NB4 (cell line): ENCODE results near the gene TRPM6.

Source experiments
- DNase-seq: peaks from one replicate; pipeline ENCODE4 v3.0.0; 2010; ENCODE audit warnings: low read depth
- H3K4me3 ChIP-seq: one replicate; pipeline ENCODE4 v1.5.1; 2011; ENCODE audit warnings: mild to moderate bottlenecking, low read depth, low read length, moderate library complexity
- MYC ChIP-seq: IDR thresholded peaks from 2 replicates; pipeline ENCODE4 v1.6.1; 2011; ENCODE audit warnings: low read depth, low read length
- POLR2A ChIP-seq: IDR thresholded peaks from 2 replicates; pipeline ENCODE4 v1.6.1; 2011; ENCODE audit warnings: mild to moderate bottlenecking; ENCODE audit not compliant: insufficient read length; ENCODE audit errors: extremely low read depth
- TF ChIP-seq, protein P1 (sequence below): IDR thresholded peaks from one replicate; pipeline ENCODE4 v1.5.1; 2012; ENCODE audit warnings: low read depth, low read length
- TF ChIP-seq, protein P2 (sequence below): IDR thresholded peaks from 2 replicates; pipeline ENCODE4 v1.6.1; 2011; ENCODE audit warnings: low read depth, low read length

Gene TRPM6

DNA sequence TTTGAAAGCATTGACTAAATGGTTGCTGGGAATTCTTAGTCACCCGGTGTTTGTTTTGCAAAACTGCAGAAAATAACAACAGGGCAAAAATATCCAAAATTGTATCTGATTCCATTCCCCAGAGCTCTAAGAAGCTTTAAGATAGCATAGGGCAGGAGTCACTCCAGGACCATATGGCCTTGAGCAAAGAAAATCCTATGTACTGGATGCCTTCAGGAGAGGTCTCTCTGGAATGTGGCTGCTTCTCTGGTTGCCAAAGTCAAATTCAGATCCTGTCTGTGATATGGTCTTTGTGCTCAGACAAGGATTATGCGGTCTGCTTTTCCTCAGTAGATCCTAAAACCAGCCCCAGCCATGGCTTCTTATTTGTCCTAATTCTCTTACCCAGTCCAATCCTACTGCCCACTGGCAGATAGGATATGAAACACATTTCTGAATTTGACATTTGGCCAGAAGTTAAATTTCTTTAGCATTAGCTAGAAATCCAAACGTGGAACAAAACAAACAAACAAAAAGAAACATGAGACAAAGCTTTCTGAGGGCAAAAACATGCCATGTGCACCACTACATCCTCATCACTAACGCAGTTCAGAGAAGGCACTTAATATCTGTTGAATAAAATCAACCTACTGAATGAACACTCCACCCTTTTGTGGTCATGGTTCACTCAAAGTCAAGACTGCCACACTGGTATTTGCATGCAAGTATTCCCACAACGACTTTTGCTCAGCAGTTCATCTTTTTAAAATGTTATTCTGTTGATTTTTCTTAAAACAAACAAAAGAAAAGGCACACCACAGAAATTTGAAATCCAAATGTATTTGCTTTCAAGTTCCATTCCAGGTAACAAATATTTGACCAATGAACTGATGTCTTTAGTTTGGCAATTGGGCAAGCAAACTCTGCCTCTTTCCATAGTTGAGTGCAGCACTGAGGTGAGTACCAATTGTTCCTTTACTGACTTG, 165.7 kb downstream of the TRPM6 start:
- no peak overlapping the region for H3K4me3 ChIP-seq
- TF ChIP-seq, protein P1, sequence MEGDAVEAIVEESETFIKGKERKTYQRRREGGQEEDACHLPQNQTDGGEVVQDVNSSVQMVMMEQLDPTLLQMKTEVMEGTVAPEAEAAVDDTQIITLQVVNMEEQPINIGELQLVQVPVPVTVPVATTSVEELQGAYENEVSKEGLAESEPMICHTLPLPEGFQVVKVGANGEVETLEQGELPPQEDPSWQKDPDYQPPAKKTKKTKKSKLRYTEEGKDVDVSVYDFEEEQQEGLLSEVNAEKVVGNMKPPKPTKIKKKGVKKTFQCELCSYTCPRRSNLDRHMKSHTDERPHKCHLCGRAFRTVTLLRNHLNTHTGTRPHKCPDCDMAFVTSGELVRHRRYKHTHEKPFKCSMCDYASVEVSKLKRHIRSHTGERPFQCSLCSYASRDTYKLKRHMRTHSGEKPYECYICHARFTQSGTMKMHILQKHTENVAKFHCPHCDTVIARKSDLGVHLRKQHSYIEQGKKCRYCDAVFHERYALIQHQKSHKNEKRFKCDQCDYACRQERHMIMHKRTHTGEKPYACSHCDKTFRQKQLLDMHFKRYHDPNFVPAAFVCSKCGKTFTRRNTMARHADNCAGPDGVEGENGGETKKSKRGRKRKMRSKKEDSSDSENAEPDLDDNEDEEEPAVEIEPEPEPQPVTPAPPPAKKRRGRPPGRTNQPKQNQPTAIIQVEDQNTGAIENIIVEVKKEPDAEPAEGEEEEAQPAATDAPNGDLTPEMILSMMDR: no peak
- no peak for TF ChIP-seq POLR2A
- TF ChIP-seq, protein P2, sequence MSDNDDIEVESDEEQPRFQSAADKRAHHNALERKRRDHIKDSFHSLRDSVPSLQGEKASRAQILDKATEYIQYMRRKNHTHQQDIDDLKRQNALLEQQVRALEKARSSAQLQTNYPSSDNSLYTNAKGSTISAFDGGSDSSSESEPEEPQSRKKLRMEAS: no peak
- no peak for TF ChIP-seq MYC
- DNase-seq: no peak

DNA sequence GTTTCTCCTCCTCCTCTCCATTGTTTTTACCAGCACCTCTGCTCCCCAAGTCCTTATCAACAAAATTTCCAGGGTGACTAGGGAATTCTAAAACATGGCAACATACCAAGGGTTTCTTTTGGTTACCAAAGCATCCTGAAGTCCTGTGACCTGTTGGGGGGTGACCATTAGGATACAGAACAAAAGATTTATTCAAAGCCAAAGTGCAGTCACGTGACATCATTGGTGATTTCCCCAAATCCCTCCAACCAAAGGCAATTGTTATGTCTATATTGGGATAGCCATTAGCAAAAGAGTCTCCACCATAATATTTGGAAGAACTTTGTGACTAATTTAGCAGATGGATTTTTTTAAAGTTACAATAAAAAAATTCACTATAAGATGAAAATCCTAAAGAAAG, 168.4 kb downstream of the TRPM6 start:
- DNase-seq: no peak
- no peak overlapping the region for H3K4me3 ChIP-seq
- TF ChIP-seq POLR2A: no peak
- TF ChIP-seq, protein P1: no peak

DNA sequence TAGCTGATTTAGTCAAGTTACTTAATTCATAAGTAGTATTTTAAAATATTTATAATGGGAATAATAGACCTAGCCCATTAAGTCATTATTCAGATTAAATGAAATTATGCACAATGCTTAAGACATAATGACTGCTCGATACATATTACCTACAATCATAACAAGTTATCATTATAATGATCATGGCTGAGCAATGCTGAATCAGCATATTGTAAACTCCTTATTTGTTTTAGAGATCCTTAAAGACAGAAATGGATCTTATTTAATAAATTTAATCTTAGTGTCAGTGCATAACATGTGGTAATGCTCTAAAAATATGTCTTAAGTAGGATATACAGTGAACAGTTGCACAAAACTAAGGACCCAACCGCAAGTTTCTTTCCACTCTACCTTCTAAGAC, 169.0 kb downstream of the TRPM6 start:
- H3K4me3 ChIP-seq: no peak overlapping the region
- TF ChIP-seq, protein P2: no peak
- TF ChIP-seq, protein P1: no peak
- TF ChIP-seq MYC (no peak), POLR2A (no peak)
- no peak for DNase-seq

DNA sequence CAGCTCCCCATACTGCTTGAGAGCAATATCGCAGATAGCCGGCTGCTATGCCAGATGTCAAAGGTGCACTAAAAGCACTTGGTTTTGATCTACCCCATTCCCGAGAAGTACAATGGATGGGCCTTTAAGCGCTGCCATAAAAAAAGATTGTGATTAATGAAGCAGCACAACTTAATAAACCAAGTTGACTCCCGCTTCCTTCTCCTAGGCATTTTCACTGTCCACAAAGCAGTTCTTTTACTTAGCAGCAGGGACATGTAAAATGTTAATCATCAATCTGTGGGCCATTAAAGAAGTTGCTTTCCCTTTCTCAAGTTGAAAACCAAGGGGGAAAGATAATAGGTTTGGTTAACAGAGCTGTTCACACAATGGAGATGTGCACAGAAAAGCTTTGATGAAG, 176.4 kb downstream of the TRPM6 start:
- TF ChIP-seq, protein P2: no peak
- TF ChIP-seq MYC (no peak), POLR2A (no peak)
- TF ChIP-seq, protein P1: no peak

DNA sequence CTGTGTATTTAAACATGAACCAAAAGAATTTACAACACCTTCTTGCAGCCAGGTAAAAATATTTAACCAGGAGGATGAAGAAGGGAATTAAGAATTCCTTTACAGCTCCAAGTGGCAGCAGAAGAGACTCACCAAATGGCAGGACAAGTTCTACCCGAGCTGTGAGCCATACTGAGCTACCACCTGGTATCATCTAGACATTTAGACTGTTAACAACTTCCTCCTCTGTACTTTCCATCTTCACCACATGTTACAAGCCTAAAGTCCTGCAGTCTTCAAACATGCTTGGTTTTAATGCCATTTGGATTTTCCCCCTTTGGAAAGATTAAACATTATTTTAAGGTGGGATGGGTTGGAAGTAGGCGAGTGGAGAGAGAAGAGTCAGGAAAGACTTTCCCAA, 190.2 kb downstream of the TRPM6 start:
- DNase-seq: no peak
- no peak for TF ChIP-seq MYC
- TF ChIP-seq, protein P1: no peak
- TF ChIP-seq, protein P2: no peak
- no peak for TF ChIP-seq POLR2A
- H3K4me3 ChIP-seq: no peak overlapping the region

More for the DNA sequence above, 176.4 kb downstream of the TRPM6 start:
- no peak for DNase-seq
- no peak overlapping the region for H3K4me3 ChIP-seq
